H9 (cell line): ENCODE measurements around the gene FAM193A. TPM values are rescaled to one million over a fixed set of nuclear protein-coding genes. Genes with fewer than 3 reads are reported as not detected.

ENCODE experiments used
- DNase-seq: peaks from one replicate; pipeline ENCODE4 v3.0.0-alpha.2; 2017
- H2AFZ ChIP-seq: one replicate; pipeline ENCODE4 v1.6.1; 2013; ENCODE audit warnings: mild to moderate bottlenecking, low read length, control low read depth, moderate library complexity
- H2AK5ac ChIP-seq: 2 replicates; pipeline ENCODE4 v1.6.1; 2013; ENCODE audit warnings: low read length, control low read depth, mixed read lengths; ENCODE audit not compliant: insufficient read length
- H2BK120ac ChIP-seq: one replicate; pipeline ENCODE4 v1.6.1; 2013; ENCODE audit warnings: low read depth, mild to moderate bottlenecking, low read length, control low read depth, inconsistent platforms; ENCODE audit not compliant: poor library complexity, severe bottlenecking
- H2BK12ac ChIP-seq: 2 replicates; pipeline ENCODE4 v1.6.1; 2013; ENCODE audit warnings: low read length, control low read depth, mixed read lengths, low read depth; ENCODE audit not compliant: insufficient read length
- H2BK15ac ChIP-seq: 2 replicates; pipeline ENCODE4 v1.6.1; 2013; ENCODE audit warnings: low read depth, low read length, control low read depth
- H2BK20ac ChIP-seq: one replicate; pipeline ENCODE4 v1.6.1; 2013; ENCODE audit warnings: low read depth, mild to moderate bottlenecking, low read length, control low read depth, inconsistent platforms; ENCODE audit not compliant: poor library complexity, severe bottlenecking
- H2BK5ac ChIP-seq: 2 replicates; pipeline ENCODE4 v1.6.1; 2013; ENCODE audit warnings: low read length, control low read depth, mixed read lengths; ENCODE audit not compliant: insufficient read length
- H3K14ac ChIP-seq: 2 replicates; pipeline ENCODE4 v1.6.1; 2013; ENCODE audit warnings: low read length, control low read depth; ENCODE audit not compliant: insufficient read depth
- H3K18ac ChIP-seq: 2 replicates; pipeline ENCODE4 v1.6.1; 2013; ENCODE audit warnings: low read depth, mild to moderate bottlenecking, mixed read lengths, low read length, control low read depth; ENCODE audit not compliant: insufficient read length
- H3K23ac ChIP-seq: 2 replicates; pipeline ENCODE4 v1.6.1; 2013; ENCODE audit warnings: low read length, control low read depth, mixed read lengths, low read depth; ENCODE audit not compliant: insufficient read length
- H3K23me2 ChIP-seq: 2 replicates; pipeline ENCODE4 v1.6.1; 2013; ENCODE audit warnings: low read depth, mild to moderate bottlenecking, mixed read lengths, low read length, control low read depth; ENCODE audit not compliant: insufficient read length, poor library complexity, severe bottlenecking
- H3K27ac ChIP-seq: 2 replicates; pipeline ENCODE4 v1.5.1; 2013; ENCODE audit warnings: low read length, control low read depth, mixed read lengths, low read depth; ENCODE audit not compliant: insufficient read length
- H3K27me3 ChIP-seq: 2 replicates; pipeline ENCODE4 v1.6.1; 2013; ENCODE audit warnings: low read length, control low read depth, inconsistent platforms; ENCODE audit not compliant: insufficient read depth
- H3K4ac ChIP-seq: 2 replicates; pipeline ENCODE4 v1.6.1; 2013; ENCODE audit warnings: low read depth, mild to moderate bottlenecking, control low read depth, inconsistent platforms, low read length, moderate library complexity
- H3K4me1 ChIP-seq: 2 replicates; pipeline ENCODE4 v1.6.1; 2013; ENCODE audit warnings: low read length, control low read depth, inconsistent platforms; ENCODE audit not compliant: insufficient read depth
- H3K4me2 ChIP-seq: 2 replicates; pipeline ENCODE4 v1.6.1; 2013; ENCODE audit warnings: low read length, control low read depth, mixed read lengths; ENCODE audit not compliant: insufficient read length, insufficient read depth
- H3K56ac ChIP-seq: 2 replicates; pipeline ENCODE4 v1.6.1; 2013; ENCODE audit warnings: low read depth, mild to moderate bottlenecking, mixed read lengths, low read length, control low read depth; ENCODE audit not compliant: insufficient read length
- H3K79me1 ChIP-seq: 2 replicates; pipeline ENCODE4 v1.6.1; 2013; ENCODE audit warnings: low read depth, mild to moderate bottlenecking, moderate library complexity, low read length, control low read depth, inconsistent platforms; ENCODE audit not compliant: insufficient read depth, poor library complexity, severe bottlenecking
- H3K79me2 ChIP-seq: 2 replicates; pipeline ENCODE4 v1.6.1; 2013; ENCODE audit warnings: low read length, control low read depth, inconsistent platforms; ENCODE audit not compliant: insufficient read depth
- H3K9ac ChIP-seq: 2 replicates; pipeline ENCODE4 v1.6.1; 2013; ENCODE audit warnings: low read length, control low read depth, mixed read lengths; ENCODE audit not compliant: insufficient read length; ENCODE audit errors: extremely low read depth
- H3K9me3 ChIP-seq: one replicate; pipeline ENCODE4 v1.6.1; 2013; ENCODE audit warnings: low read depth, low read length, inconsistent platforms; ENCODE audit not compliant: control insufficient read depth
- H3T11ph ChIP-seq: one replicate; pipeline ENCODE4 v1.6.1; 2013; ENCODE audit warnings: mild to moderate bottlenecking, low read length, control low read depth, inconsistent platforms
- H4K20me1 ChIP-seq: one replicate; pipeline ENCODE4 v1.6.1; 2013; ENCODE audit not compliant: control insufficient read depth, insufficient read length, insufficient read depth
- H4K5ac ChIP-seq: 2 replicates; pipeline ENCODE4 v1.6.1; 2013; ENCODE audit warnings: low read depth, mild to moderate bottlenecking, mixed read lengths, low read length, control low read depth; ENCODE audit not compliant: insufficient read length
- H4K8ac ChIP-seq: replicated peaks from 2 replicates; pipeline ENCODE4 v1.6.1; 2013; ENCODE audit warnings: low read length, control low read depth, mixed read lengths, low read depth; ENCODE audit not compliant: insufficient read length
- H4K91ac ChIP-seq: 2 replicates; pipeline ENCODE4 v1.6.1; 2013; ENCODE audit warnings: low read depth, mild to moderate bottlenecking, moderate library complexity, mixed read lengths, low read length, control low read depth; ENCODE audit not compliant: insufficient read length
- H3K27ac Mint-ChIP-seq, 3 experiments: 2 replicates in 2 of 3; 3 replicates in 1 of 3; pipeline ENCODE4 v1.8.0; 2020 to 2021; ENCODE audit warnings: mixed read lengths in 3 of 3, mild to moderate bottlenecking in 1 of 3, moderate library complexity in 1 of 3
- H3K27me3 Mint-ChIP-seq: 2 replicates; pipeline ENCODE4 v1.8.0; 2021; ENCODE audit warnings: low read depth, mild to moderate bottlenecking, moderate library complexity, mixed read lengths
- H3K36me3 Mint-ChIP-seq, 3 experiments: 2 replicates in 2 of 3; 3 replicates in 1 of 3; pipeline ENCODE4 v1.8.0; 2020 to 2021; ENCODE audit warnings: low read depth in 3 of 3, mixed read lengths in 3 of 3; ENCODE audit not compliant: insufficient read depth in 1 of 3
- H3K4me1 Mint-ChIP-seq, 2 experiments: 2 replicates each; pipeline ENCODE4 v1.8.0; 2020; ENCODE audit warnings: mixed read lengths in 2 of 2
- H3K4me3 Mint-ChIP-seq, 2 experiments: 2 replicates in 1 of 2; 3 replicates in 1 of 2; pipeline ENCODE4 v1.8.0; 2020 to 2021; ENCODE audit warnings: mild to moderate bottlenecking in 2 of 2, mixed read lengths in 2 of 2, moderate library complexity in 1 of 2
- H3K9me3 Mint-ChIP-seq, 2 experiments: 2 replicates in 1 of 2; 3 replicates in 1 of 2; pipeline ENCODE4 v1.8.0; 2020; ENCODE audit warnings: mild to moderate bottlenecking in 2 of 2, mixed read lengths in 2 of 2, moderate library complexity in 1 of 2
- CTCF ChIP-seq: fragments of 200-600 bp; sonication (generic); conservative IDR thresholded peaks from 3 replicates; pipeline ENCODE4 v1.8.0; 2021; ENCODE audit warnings: antibody characterized with exemption, mild to moderate bottlenecking
- WGBS: extraction: QIAGEN DNeasy Blood & Tissue Kit; methylation state at CpG from one replicate; pipeline ENCODE4 v1.1.7; 2013; ENCODE audit warnings: missing lambda C conversion rate, low lambda C conversion rate, mixed read lengths; ENCODE audit not compliant: insufficient read length; ENCODE audit errors: extremely low coverage; 5-methylcytosine and 5-hydroxymethylcytosine counted together
- total RNA-seq: library from RNA; stranded (reverse); gene quantifications from 2 replicates; pipeline ENCODE4 v1.2.1, GENCODE V29; 2021

FAM193A gene
- total RNA-seq, 1 experiment from 2014 or later = 36.9 TPM

DNA sequence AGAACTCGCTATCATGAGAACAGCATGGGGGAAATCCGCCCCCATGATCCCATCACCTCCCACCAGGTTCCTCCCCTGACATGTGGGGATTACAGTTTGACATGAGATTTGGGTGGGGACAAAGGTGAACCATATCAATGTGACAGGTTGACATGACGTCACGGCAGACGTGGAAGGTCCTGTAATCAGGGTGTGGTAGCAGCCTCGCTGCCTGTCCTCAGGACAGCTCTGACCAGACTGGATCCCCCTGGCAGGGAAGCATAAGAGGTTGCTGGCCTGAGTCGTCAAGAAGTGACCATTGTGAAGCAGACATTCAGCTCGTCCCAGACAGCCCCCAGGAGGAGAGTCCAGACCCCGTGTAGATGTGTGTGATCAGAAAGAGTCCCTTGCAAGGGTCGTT, 115.1 kb downstream of the FAM193A start:
- H2BK5ac ChIP-seq = no peak overlapping the region
- TF ChIP-seq CTCF = no peak
- no peak overlapping the region for H4K5ac ChIP-seq
- H3K14ac ChIP-seq = no peak overlapping the region
- H3K9me3 ChIP-seq = no peaks in the 10 kb centered on the region
- H3K4ac ChIP-seq = no peak overlapping the region
- WGBS = no CpG with 5 or more reads among the region's 10 CpGs
- no peak for DNase-seq
- no peak overlapping the region for H4K91ac ChIP-seq
- no peaks in the 10 kb centered on the region for H3K79me2 ChIP-seq
- no peak overlapping the region for H2AK5ac ChIP-seq
- H3K4me3 Mint-ChIP-seq = no peak overlapping the region
- no peaks in the 10 kb centered on the region for H3K23me2 ChIP-seq
- H3K27me3 Mint-ChIP-seq = no peaks in the 10 kb centered on the region
- H2BK120ac ChIP-seq = no peak overlapping the region
- H3K4me2 ChIP-seq = no peak overlapping the region
- H4K8ac ChIP-seq = no peak overlapping the region
- no peaks in the 10 kb centered on the region for H3K9me3 Mint-ChIP-seq
- peak overlapping the region in 2 of 3 experiments; percentile 24 to 42; a peak in 4 of 7 replicates for H3K27ac Mint-ChIP-seq
- no peak overlapping the region for H2BK20ac ChIP-seq
- H3K79me1 ChIP-seq = no peaks in the 10 kb centered on the region
- H2AFZ ChIP-seq = no peak overlapping the region
- H3K36me3 Mint-ChIP-seq = peaks cover 29 to 62% (median 47%) of the 10 kb centered on the region in 3 experiments
- no peak overlapping the region for H3K9ac ChIP-seq
- H3K56ac ChIP-seq = no peak overlapping the region
- no peak overlapping the region for H3T11ph ChIP-seq
- no peak overlapping the region for H3K27ac ChIP-seq
- H2BK12ac ChIP-seq = no peak overlapping the region
- no peak overlapping the region for H3K18ac ChIP-seq
- H3K4me1 Mint-ChIP-seq = peaks cover 5 to 6% of the 10 kb centered on the region in 2 experiments; a peak in 2 of 4 replicates
- H3K23ac ChIP-seq = no peak overlapping the region
- H4K20me1 ChIP-seq = no peaks in the 10 kb centered on the region
- no peak overlapping the region for H2BK15ac ChIP-seq
- no peaks in the 10 kb centered on the region for H3K4me1 ChIP-seq
- H3K27me3 ChIP-seq = no peaks in the 10 kb centered on the region
